Testis (tissue), 2 donors: ENCODE measurements around the gene TBC1D22A.

Source experiments
- CTCF ChIP-seq, 3 experiments: fragments of 450-650 bp in 2 of 3; fragments of 200-600 bp in 1 of 3; sonication (generic) in 1 of 3; IDR thresholded peaks; one replicate each; pipeline ENCODE4 v1.5.1; 2016 to 2019; ENCODE audit warnings: antibody characterized with exemption in 3 of 3, mild to moderate bottlenecking in 2 of 3, moderate library complexity in 1 of 3
- POLR2A ChIP-seq: fragments of 450-650 bp; IDR thresholded peaks from one replicate; pipeline ENCODE4 v1.6.1; 2017; ENCODE audit warnings: antibody characterized with exemption, mild to moderate bottlenecking, moderate library complexity

DNA sequence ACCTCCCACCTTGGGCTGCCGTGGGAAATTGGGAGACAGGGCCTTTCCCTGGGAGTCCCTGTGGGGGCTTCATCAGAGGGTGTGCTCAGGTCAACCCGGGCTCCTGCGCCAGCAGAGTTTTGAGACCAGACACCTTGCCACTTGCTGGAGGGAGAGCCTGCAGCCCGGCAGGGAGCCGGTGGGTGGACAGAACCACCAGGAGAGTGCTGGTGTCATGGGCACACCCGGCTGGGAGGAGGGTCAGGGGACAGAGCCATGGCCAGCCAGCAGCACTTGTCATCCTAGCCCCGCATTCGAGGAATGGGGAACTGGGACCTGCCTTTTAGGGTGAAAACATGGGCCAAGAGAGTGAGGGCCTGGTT is 209.3 kb downstream of the TBC1D22A start:
- TF ChIP-seq POLR2A, result no peak
- no peak for TF ChIP-seq CTCF (IDR thresholded peaks at IDR 0.05)
